HTERT RPE-1 (cell line): ENCODE results near the gene LYRM9.
"Not testable (repeated sequence)": the region's sequence is repeated elsewhere in the genome, so short reads cannot be mapped to it uniquely, and the experiment has no call there.

Experiments used
- in situ Hi-C: fragments of 300-500 bp; cut with MboI; formaldehyde crosslinking; loops from 4 replicates; pipeline ENCODE4 v1.14.3; 2020; ENCODE audit warnings: low sequenced_read_pairs

The LYRM9 gene

DNA sequence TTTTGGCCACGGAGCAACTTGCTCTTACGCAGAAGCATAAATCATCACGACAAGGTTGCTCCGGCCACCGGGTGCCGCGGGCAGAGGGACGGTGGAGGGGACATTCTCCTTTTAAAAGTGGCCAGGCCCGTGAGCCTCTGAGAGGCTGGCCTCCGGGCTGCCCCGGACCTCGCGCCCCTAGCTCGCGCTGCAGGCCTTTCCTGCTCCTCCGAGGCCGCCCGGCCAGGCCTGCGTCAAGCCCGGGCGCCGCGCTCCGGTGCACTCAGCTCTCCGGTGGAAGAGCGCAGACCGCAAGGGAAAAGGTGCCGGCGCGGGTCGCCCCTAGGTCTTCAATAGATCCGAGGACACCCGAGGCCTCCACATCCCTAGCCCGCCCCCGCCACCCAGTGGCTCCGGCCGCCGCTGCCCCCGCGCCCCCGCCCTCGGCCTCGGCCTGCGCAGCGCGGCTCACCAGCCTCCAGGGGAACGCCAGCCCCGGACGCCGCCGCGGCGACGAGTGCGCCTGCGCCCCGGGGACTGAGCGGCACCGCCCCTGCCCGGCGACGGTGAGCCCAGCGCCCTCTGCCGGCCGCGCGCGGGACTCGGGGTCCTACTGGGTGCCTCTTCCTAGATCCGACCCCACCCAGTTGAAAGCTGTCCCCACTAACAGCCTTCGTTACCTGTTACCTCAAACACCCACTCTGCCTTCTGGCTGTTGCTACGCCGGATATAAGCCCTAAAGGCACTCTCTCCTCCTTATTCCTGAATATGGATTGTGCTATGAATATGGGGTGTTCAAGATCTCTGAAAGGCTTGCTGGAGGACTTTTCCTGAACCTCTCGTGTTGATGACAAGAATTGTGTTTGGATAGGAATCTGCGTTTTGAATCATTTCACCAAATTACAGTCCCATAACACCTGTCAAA lies at the start of gene LYRM9:
Gene LYRM9, minus strand, starts transcription at position 500 of the 904 bp plus-strand sequence. CDS start 10,671 bp downstream, outside the sequence.
- in situ Hi-C loops: no loop called here

DNA sequence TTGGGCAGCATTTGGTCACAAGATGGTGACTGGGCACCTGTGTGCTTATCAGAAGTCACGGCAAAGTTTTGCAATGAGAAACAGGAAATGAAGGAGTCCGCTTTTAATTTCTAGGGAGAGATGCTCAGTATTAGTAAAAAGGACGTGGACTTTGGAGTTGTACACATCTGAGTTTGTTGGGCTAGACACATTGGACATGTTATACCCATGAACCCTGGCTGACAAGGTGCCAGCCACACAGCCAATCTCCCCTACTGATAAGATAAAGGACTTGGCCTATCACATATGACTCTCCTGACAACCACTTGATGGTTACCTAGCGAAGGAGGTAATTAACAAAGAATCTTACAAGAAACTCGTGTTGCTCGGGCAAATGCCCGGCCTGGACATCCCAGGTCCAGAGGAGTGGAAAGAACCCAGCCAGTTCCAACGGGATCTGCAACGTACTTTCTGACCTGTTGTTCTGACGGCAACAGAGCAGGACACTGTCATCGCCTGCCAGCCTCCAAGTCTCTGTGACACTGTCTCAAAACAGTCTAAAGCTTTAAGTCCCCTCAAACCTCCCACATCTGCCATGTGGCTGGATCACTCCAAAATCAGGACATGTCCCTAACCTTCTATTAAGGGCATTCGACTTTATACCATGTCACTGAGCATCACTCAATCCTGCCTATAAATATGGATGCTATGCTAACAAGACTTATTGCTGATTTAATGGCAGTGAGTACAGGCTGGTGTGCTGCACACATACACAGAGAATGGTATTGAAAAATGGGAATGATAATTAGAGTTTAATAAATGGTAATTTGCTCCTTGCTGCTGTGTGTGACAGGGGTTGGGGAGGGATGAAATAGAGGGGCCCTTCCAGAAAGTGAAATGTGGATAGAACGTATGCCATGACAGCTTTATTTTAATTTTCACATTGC lies 47.6 kb upstream of the LYRM9 start:
- in situ Hi-C loops: no loop called here

DNA sequence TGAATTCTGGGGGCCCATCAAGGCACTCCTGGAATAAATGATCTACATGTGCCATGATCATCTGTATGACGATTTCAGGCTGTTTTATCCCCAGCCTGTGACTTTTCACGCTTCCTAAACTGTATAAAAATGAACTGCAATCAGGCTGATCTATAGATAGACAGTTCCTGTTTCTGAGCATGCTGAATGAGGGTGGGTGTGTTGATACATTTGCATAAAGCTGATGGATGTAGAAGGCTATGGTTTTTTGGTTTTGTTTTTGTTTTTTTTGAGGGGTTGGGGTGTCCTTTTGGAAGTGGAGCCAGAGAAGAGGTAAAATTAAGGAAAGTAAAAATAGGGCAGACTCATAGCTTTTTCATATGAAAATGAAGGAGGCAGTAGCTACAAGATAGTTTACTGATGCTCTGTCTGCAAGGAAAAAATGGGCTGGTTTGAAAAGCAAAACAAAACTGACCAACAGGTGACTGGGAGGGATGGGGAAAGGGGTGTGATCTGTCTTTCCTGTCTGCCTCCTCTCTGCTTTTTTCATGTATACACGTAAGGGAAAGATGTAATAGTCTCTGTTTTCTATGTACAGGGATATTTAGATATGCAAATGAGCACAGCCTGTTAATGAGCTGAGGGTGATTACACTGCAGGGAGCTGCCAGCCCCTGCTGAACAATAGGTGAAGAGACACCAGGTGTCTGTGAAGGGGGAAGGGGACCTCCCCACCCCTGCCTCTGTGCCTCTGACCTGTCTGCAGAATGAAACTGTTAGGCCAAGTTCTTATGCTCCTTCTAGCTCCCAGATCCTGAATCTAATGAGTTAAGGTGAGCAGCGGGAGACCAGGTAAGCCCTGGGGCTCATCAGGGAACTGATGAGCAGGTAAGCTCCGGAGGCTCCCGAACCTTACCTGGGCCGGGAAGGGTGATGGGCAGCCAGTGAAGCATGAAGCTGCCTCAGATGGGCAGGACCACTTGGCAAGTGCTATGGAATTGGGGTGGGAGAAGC lies 46.6 kb upstream of the LYRM9 start:
- in situ Hi-C loops: no loop called here

DNA sequence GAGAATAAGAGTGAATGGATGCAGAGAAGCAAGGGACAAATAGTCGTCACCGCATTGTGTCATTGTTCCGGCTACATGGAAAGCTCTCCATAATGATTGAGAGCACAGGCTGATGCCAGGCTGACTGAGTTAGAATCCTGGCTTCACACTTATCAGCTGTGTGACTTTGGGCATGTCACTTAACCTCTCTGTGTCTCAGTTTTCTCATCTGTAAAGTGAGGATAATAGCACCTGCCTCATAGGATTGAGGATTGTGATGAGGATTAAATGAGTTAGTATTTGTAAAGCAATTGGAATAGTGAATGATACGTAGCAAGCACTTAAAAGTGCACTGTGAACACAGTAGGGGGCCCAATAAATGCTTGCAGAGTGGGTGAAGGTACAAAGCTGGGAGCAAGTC lies 45.7 kb upstream of the LYRM9 start:
- in situ Hi-C loops: no loop called here

DNA sequence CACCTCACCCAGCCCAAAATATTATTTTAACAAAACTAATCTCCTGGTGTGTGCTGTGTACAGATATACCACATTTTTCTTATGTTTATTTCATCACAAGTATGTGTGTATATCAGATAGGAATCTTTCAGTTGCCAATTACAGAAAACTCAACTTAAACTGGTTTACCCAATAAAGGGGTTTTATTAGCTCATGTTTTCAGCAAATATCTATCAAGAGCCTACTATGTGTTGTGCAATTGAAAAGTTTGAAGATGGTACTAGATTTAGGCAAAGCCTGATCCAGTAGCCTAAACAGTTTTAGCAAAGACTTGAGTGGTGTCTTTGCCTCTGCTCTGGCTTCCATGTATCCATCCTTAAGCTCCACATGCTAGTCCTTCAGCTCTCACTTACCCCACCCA lies 45.1 kb upstream of the LYRM9 start:
- in situ Hi-C loops: no loop called here

DNA sequence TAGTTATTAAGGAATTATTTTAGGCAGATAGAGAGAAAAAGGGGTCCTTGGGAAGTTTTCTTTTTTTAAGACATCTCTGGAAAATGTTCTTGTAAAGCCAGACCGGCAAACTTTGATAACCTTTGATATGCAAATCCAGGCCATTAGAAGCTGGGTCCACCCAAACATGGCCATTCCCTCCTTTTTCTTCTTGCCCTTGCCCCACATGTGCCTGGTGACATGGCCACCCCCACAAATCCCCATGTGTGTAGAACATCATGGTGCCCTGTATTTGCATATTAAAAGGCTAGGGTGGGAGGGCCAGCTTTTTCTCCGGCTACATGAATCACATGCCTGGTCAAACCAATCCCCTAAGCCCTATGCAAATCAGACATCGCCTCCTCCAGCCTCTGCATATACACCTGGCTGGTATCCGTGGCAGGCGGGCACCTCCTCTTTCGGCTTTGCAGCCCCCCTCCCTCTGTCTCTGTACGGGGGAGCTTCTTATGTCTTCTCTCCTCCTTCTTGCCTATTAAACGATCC lies 43.9 kb upstream of the LYRM9 start:
- in situ Hi-C loops: no loop called here

DNA sequence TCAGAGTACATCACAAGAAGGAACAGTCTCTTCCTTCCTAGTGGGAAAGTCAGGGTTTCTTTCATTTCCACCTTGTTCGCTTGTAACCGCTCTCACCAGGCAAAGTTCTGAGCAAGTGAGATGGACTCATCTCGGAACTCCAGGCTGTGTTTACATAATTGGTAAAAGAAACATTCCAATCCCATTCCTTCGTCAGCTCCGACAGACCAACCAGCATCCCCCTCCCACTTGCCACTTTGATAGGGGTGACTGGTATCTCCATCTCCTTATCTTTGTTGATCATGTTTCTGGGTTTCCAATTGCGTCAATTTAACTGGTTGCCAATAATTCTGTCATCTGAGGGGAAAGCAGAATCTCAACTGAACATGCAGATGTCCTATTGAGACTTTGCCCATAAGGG lies 36.8 kb upstream of the LYRM9 start:
- in situ Hi-C loops: no loop called here

DNA sequence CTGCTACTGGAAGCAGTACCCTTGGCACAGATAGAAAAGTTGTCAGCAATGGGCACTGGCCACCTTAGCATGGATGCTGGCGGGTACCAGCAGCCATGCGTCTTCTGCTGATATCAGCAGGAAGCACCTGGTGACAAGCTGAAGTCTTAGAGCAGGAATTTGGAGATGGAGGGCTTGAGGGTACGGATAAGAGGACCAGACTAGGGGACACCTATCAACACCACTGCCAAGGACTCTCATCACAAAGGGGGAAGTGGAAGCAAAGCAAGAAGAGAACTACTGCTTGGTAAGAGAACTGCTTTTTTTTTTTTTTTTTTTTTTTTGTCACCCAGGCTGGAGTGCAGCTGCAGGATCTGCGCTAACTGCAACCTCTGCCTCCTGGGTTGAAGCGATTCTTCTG lies 35.4 kb upstream of the LYRM9 start:
- in situ Hi-C loops: no loop called here

DNA sequence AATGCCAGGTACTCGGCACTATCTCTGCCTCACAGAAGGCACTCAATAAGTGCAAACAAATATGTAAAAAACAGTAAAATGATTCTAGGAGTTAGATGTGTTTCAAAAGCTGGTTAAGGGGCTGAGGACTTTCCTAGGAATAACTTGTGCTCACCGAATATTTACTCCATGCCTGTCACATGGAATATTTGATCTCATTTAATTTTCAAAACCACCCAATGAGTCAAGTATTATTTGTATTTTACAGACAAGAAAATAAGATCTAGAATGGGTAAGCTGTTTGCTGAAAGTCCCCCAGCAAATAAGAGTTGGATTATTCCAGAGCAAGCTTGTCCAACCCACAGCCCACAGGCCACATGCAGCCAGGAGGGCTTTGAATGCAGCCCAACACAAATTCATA lies 34.6 kb upstream of the LYRM9 start:
- in situ Hi-C loops: no loop called here

DNA sequence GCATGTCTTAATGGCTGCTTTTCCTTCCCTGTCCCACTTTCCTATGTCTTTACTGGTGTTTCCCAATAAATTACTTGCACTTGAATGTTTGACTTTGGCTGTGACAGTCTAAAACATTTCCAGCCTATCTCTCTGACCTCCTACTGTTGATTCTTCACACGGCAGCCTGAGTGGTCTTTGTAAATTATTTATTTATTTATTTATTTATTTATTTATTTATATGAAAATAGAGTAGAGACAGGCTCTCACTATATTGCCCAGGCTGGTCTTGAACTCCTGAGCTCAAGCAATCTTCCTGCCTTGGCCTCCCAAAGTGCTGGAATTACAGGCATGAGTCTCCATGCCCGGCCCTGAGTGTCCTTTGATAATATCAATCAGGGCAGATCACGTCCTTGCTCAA lies 28.4 kb upstream of the LYRM9 start:
- in situ Hi-C loops: no loop called here

DNA sequence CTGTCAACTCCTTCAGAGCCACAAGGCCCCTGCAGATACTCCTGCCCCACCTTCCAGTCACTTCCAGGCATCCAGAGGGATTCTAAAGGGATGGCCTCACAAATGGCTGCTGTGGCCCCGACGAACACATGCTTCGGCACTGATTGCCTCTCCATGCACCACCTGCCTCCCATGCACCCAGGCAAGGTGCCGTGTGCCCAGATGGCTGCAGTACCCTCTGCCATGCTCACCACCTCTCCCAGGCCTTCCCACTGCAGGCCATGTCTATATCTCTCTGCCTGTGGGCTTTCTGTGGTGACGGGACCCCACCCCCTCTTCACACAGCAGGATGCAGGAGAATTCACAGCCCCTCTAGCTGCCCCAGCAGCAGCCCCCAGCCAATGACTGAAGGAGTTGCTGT lies 27.9 kb upstream of the LYRM9 start:
- in situ Hi-C loops: no loop called here

DNA sequence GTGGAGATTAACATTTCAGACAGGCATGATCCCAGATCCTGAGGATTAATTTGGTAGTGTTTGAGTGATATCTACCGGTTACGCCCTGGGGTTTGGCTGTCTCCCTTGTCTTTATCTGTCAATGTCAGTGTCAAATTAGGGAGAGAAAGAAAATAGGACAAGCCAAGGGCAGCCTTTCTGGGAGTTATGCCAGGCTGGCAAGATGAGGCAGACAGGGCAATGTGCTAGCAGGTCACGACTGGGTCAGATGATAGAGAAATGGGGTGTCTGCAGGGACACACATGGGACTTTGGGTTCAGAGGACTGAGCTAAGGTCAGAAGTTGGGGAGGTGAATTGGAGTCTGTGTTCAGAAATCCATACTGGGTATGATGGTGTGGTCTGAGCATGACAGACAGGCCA lies 27.4 kb upstream of the LYRM9 start:
- in situ Hi-C loops: no loop called here

DNA sequence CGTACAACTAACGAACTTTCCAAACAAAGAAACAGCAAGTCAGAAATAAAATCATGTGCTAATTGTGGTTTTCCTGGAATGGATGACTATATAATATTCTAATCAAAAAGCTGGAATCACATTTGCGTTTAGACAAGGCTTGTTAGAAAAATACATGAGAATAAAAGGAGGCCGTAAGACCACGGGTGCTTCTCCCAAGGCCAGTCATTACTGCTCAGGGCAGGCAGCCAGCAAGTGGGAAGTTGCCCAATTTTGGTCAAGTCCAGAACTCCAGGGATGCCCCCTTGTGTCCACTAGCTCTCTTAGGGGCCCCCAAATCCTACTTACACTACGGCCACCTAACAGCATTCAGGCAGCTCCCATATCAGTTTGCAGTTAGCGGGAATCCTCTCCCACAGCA lies 25.9 kb upstream of the LYRM9 start:
- in situ Hi-C loops: no loop called here

DNA sequence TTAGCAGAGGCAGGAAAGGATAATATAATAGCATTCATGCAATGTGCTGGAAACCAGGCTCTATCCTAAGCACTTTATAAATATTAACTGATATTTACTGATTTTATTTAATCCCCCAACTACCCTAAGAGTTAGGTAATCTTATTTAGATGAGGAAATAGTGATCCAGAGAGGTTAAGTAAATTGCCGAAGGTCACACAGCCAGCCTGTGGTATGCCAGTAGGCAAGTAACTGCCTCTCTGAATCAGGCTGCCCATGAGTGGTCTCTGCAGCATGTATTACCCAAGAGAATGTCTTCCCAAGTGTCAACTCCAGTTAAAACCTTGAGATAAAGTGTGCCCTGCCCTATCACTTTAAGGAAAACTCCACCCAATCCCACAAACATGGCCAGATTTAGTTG lies 25.3 kb upstream of the LYRM9 start:
- in situ Hi-C loops: no loop called here

DNA sequence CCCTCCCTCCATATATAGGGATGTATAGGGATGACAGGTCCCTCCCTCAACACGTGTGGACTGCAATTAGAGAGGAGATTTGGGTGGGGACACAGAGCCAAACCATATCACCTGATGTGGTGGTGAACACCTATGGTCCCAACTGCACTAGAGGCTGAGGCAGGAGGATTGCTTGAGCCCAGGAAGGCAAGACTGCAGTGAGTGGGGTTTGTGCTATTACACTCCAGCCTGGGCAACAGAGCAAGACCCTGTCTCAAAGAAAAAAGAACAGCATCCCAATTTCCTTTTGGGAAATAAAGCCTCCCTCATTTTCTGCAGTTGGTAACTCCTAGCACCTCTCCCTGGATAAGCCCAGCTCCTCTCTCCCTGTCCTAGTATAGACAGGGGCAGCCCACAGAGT lies 23.8 kb upstream of the LYRM9 start:
- in situ Hi-C loops: no loop called here

DNA sequence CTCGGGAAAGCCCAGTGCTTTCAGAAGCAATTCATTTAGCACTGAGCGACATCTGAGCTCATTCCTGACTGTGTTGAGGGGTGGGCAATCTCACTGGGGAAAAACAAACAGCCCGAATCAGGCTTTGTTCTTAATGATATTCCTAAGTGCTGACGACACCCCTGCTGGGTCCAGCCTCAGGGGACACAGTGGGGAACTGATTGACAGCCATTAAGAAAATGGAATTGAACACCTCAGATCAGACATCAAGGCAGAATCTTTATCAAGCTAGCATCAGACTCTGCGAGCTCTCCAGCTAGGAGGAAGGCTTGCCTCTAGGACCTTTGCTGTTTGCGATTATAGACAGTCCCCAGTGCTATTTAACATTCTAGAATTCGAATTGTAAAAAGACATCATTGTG lies 22.5 kb upstream of the LYRM9 start:
- in situ Hi-C loops: no loop called here

DNA sequence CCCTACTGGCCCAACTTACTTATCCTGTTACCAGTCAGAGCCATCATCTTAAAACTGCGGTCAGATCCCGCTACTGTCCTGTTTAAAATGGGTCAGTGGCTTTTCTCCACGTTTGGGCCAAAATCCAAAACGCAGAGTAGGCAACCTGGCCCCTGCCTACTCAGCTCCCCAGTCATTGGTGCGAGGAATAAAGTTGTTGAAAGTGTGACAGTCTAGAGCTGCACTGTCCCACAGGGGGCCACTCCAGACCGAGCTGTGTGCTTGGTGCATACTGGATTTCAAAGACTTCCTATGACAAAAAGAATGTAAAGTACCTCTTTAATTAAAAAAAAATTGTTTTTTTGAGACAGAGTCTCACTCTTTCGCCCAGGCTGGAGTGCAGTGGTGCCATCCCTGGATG lies 21.2 kb upstream of the LYRM9 start:
- in situ Hi-C loops: no loop called here

DNA sequence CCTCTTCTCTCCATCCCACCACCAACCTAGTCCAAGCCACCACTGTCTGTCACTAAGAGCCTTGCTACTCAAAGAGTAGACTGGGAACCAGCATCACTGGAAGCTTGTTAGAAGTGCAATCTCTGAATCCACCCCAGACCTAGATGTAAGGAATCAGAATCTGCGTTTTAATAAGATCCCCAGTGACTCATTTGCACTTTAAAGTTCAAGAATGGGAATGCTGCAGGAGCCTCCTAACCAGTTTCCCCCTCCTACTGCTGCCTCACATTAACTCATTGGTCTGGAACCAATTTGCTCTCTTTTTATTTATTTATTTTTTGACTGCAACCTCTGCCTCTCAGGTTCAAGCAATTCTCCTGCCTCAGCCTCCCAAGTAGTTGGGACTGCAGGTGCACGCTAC lies 19.8 kb upstream of the LYRM9 start:
- in situ Hi-C loops: no loop called here

DNA sequence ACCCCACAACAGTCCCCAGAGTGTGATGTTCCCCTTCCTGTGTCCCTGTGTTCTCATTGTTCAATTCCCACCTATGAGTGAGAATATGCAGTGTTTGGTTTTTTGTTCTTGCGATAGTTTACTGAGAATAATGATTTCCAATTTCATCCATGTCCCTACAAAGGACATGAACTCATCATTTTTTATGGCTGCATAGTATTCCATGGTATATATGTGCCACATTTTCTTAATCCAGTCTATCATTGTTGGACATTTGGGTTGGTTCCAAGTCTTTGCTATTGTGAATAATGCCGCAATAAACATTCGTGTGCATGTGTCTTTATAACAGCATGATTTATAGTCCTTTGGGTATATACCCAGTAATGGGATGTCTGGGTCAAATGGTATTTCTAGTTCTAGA lies 19.1 kb upstream of the LYRM9 start:
- in situ Hi-C loops: not testable (repeated sequence)

DNA sequence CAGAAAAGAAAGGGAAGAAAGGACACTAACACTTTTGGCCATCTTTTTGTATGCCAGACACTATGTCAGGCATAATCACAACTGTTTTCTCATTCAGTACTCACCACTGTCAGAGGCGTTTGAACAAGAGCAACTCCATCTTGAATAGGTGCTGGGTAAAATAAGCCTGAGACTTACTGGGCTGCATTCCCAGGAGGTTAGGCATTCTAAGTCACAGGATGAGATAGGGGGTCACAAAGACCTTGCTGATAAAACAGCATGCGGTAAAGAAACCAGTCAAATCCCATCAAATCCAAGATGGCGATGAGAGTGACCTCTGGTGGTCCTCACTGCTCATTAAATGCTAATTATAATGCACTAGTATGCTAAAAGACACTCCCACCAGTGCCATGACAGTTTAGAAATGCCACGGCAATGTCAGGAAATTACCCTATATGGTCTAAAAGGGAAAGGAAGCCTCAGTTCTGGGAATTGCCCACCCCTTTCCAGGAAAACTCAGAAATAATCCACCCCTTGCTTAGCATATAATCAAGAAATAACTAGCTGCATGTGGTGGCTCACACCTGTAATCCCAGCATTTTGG lies 14.9 kb upstream of the LYRM9 start:
- in situ Hi-C loops: no loop called here
